IPS-NIHi7 (cell line): Measurements from ENCODE around the gene SLC8B1.

Experiments used
- DNase-seq: peaks from one replicate; pipeline ENCODE4 v3.0.0; 2012; ENCODE audit warnings: mixed read lengths; ENCODE audit errors: extremely low spot score

The SLC8B1 gene

DNA sequence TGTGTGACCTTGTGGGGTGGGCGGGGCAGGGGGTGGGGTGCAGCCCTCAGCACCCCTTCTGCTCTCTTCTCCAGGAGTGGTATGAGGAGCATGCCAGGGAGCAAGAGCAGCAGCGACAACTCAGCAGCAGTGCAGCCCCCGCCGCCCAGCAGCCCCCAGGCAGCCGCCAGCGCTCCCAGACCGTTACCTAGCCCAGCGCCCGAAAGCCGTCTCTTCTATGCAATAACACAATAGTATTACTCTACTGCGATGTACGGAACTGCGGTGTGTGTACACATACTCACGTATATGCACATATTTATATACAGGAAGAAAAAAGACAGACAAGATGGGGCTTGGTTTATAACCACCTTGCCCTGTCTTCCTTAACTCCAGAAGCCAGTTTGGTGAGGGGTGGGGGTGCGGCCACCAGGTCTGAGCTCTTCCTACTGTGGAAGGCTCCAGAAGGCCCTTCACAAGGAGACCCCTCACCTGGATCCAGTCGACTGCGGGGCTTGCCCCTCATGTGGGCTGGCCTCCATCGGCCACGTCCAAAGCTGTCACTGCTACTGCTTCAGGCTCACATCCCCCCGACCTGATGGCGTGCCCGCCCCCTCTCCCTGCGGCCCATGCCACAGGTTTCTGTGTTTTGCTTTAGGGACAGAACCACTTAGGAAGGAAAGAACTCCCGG lies 38.9 kb downstream of the SLC8B1 start:
- DNase-seq, result no peak

DNA sequence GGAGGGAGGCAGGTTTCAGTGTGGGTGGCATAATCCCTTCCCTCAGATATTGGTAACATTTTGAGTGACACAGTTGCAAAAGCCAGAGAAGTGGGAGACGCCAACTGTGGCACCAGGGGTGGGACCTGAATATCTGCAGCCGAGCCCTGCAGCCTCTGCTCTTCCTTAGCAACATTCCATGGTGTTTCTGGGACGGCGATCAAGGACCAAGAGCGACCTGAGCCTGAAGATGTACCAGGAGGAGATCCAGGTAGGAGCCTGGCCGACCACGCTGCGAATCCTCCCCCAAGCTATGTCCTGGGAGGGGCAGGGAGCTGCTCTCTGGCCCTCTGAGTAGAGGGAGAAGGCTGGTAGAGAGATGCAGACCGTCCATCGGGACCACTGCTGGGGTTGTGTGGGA lies 41.8 kb downstream of the SLC8B1 start:
- DNase-seq, result no peak

GRCh38 chr12:113292547-113292946 lies 42.4 kb downstream of the SLC8B1 start:
- DNase-seq, result no peak

GRCh38 chr12:113292091-113292490 lies 42.8 kb downstream of the SLC8B1 start:
- no peak for DNase-seq

DNA sequence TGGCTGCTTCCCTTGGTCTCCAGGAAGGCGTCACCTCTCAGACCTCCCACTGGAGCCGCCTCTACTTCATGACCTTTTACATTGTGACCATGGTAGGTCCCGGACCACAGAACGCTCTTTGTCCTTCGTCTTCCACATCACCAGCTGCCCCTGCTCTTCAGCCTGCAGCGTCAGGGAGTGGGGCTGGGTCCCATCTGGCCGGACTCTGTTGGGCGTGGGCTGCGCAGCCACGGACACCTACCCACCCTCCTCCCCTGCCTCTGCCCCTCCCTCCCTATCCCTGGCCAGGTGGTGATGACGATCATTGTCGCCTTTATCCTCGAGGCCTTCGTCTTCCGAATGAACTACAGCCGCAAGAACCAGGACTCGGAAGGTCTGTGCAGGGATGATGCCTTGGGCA lies 43.3 kb downstream of the SLC8B1 start:
- no peak for DNase-seq

DNA sequence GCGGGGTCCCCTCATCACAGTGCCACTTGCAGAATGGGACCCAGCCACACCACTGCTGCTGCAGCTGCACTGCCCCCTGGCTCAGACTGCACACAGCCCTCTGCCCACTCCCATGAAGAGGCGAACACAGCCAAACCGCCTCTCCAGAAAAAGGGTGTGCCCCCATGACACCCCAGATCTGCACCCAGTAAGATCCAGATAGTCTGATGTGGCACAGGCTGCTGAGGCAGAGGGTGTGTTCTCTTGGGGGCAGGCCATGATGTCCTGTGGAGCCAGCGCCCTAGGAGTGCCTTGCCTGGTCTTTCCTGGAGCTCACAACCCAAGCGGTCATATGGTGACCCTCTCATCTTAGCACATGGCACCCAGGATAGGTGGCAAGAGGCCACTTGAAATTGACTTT lies 44.4 kb downstream of the SLC8B1 start:
- DNase-seq, result no peak

DNA sequence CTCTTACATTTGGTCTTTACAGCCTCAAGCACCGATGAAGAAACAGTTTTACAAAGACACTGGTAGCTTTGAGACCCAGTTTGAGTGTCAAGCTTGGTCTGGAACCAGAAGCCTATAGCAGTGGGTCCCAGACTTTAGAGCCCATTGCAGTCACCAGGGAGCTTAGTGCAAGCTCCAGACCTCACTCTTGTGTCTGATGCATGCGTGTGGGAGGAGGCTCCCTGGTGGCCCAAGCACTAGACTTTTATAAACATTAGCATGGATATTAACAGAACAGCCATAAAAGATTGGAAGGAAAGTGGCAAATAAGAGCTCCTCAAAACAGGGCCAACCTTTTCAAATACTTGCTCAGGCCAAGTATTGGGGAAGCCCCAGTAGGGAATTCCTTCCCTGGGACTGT lies 45.5 kb downstream of the SLC8B1 start:
- no peak for DNase-seq

- DNase-seq, result no peak
Measured at GRCh38 chr12:113287899-113288282, 47.0 kb downstream of the SLC8B1 start.

DNA sequence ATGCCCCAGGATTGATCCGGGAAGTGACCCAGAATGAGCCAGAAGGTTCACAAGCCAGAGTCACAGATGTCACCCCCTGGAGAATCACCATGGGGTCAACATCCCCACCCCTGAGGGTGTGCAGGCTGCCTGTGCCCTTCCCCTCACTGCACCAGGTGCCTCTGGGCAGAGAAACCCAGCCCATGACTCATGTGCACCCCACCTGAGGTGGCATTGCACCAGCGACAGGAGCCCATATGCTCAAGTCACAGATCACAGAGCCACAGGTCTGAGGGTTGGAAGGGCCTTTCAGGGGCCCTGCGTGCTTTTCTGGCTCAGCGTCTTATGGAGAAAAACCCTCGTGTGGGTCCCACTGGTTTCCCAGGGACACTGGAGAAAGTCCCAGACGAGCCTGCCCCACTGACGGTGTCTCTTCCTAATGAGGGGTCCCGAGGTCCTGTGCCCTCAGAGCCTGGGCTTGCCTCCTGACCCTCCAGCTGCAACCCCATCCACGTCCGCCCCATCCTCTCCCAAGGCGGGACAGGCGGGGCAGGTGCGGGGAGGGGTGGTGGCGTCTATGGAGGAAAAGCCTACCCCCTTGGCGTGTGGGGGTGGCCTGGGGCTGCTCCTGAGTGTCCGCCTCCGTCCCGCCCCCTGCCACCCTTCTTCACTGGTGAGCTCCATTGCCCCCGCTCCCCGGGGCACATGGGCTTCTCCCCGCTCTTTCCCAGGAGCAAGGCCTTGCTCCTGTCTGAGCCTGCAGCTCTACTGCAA lies 47.6 kb downstream of the SLC8B1 start:
- no peak for DNase-seq

- no peak for DNase-seq
Measured at GRCh38 chr12:113286712-113287111, 48.2 kb downstream of the SLC8B1 start.

- no peak for DNase-seq
Measured at GRCh38 chr12:113285679-113286610, 49.0 kb downstream of the SLC8B1 start.

GRCh38 chr12:113284751-113285150 lies 50.2 kb downstream of the SLC8B1 start:
- DNase-seq, result no peak

DNA sequence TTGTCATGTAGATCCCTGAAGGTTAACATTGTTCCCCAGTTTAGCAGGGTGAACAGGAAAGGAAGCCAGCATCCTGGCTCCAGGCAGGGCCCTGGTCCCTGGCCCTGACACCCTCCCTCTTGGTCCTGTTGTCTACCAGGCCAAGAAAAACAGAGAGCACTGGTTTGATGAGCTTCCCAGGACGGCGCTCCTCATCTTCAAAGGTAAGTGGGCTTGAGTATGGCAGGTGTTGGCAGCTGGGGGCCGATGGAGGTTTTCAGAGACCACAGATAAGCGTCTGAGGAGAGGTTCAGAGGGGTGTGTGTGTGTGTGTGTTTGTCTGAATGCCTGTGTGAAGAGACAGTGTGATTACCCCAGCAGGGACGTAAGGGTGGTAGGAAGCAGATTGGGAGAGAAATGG lies 56.3 kb downstream of the SLC8B1 start:
- no peak for DNase-seq

DNA sequence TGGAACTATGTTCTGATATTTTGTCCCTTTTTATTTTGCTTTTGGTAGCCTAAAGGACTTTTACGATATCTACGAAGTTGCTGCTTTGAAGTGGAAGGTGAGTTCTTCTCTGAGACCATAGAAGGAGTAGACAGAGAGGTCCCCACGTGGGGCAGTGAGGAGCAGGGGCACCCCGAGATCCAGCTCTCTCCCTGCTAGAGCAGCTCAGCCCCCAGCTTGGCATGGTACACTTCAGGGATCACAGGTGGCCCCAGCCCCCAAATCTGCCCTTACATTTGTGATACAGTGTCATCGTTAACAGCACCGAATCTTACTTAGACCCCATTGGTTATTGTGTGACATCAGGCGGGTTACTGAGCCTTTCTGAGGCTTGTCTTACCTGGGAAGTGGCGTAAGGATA lies 56.8 kb downstream of the SLC8B1 start:
- no peak for DNase-seq

- DNase-seq, result no peak
Measured at GRCh38 chr12:113277511-113277910, 57.4 kb downstream of the SLC8B1 start.

GRCh38 chr12:113276946-113277500 lies 57.9 kb downstream of the SLC8B1 start:
- no peak for DNase-seq

GRCh38 chr12:113276306-113276705 lies 58.6 kb downstream of the SLC8B1 start:
- DNase-seq, result no peak

DNA sequence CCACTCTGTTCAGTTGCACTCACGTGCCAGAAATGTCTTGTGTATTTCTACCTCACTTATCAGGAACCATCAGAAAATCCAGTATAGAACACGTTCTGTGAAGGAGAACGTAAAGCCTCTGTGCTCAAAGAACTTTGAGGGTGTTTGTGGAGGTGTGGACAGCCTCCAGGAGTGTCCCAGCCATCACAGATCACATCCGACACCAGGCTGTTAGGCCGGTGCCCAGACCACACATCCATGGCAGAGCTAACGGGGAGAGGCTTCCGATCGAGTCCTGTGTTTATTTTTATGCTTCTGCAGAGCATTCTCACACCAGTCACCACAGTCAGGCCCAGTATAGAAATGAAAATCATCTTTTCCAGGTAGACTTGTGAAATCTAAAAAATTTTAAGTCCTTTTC lies 60.1 kb downstream of the SLC8B1 start:
- DNase-seq, result no peak

GRCh38 chr12:113273053-113273725 lies 61.7 kb downstream of the SLC8B1 start:
- peak; percentile 53 for DNase-seq

DNA sequence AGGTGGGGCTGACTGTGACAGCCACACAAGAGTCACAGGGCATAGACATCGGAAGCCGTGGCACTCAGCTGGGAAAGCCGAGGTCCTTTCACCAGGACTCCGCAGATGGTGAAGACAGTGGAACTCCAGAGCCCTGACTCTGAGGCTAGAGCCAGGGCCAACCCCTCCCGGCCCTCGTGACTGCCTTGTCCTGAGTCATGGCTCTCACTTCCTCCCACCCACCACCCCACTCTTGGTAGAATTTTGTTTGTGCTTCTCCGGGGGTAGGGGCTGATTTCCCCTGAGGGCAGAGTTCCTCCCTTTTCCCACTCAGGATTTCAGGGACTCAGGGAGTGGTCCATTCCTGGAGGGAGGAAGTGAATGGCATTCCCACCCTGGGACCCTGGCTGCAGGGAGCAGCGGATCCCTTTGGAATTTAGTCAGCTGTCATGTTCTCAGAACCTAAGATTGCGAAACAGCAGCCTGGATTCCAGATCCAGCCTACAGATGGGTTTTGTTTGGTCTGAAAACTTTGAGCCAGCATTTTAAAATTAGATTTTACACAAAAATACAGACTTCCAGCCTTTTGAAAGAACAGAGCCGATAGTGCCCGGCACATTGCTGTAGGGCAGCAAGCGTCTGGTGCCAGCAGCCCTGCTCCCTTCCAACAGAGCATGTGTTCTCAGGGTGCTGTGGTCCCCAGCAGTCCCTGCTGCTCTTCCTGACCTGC lies 62.9 kb downstream of the SLC8B1 start:
- peak; percentile 48 for DNase-seq

DNA sequence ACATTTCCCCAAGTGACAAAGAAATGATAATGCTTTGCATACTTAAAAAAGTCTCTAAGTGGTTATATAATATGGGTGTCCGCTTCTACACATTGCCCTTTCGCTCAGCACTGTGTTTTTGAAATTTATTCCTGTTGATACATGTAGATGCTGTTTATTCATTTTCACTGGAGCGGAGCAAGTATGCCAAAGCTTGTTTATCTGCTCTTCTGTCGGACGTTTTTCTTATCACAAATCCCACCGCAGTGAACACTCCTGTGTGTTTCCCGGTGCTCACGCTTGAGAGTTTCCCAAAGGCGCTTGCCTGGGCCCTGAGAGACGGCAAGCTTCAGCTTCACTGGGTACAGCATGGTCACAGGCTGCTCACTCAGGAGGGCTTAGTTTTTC lies 63.5 kb downstream of the SLC8B1 start:
- DNase-seq, result no peak
